ENCODE measurements around the gene PAK4.

PAK4 gene

GRCh38 chr19:39165857-39166256, 40.3 kb downstream of the PAK4 start:
- no peaks in the 10 kb centered on the region for H3K27me3 ChIP-seq (ENCODE audit: insufficient read depth, poor library complexity, severe bottlenecking)
- H3K4me1 ChIP-seq (ENCODE audit: insufficient read depth, poor library complexity, severe bottlenecking), result peaks cover 22% of the 10 kb centered on the region
- ATAC-seq (ENCODE audit: low read depth) (no peak), DNase-seq (ENCODE audit: low spot score) (no peak)
- peak overlapping the region; percentile 54 for H3K27ac ChIP-seq (ENCODE audit: poor library complexity, severe bottlenecking)
- no peaks in the 10 kb centered on the region for H3K9me3 ChIP-seq (ENCODE audit: severe bottlenecking)
- TF ChIP-seq, protein P1, sequence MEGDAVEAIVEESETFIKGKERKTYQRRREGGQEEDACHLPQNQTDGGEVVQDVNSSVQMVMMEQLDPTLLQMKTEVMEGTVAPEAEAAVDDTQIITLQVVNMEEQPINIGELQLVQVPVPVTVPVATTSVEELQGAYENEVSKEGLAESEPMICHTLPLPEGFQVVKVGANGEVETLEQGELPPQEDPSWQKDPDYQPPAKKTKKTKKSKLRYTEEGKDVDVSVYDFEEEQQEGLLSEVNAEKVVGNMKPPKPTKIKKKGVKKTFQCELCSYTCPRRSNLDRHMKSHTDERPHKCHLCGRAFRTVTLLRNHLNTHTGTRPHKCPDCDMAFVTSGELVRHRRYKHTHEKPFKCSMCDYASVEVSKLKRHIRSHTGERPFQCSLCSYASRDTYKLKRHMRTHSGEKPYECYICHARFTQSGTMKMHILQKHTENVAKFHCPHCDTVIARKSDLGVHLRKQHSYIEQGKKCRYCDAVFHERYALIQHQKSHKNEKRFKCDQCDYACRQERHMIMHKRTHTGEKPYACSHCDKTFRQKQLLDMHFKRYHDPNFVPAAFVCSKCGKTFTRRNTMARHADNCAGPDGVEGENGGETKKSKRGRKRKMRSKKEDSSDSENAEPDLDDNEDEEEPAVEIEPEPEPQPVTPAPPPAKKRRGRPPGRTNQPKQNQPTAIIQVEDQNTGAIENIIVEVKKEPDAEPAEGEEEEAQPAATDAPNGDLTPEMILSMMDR (IDR thresholded peaks at IDR 0.05; ENCODE audit: poor library complexity, severe bottlenecking), result no peak
- H3K4me3 ChIP-seq (ENCODE audit: severe bottlenecking), result no peak overlapping the region
- no peaks in the 10 kb centered on the region for H3K36me3 ChIP-seq (ENCODE audit: low read depth)

DNA sequence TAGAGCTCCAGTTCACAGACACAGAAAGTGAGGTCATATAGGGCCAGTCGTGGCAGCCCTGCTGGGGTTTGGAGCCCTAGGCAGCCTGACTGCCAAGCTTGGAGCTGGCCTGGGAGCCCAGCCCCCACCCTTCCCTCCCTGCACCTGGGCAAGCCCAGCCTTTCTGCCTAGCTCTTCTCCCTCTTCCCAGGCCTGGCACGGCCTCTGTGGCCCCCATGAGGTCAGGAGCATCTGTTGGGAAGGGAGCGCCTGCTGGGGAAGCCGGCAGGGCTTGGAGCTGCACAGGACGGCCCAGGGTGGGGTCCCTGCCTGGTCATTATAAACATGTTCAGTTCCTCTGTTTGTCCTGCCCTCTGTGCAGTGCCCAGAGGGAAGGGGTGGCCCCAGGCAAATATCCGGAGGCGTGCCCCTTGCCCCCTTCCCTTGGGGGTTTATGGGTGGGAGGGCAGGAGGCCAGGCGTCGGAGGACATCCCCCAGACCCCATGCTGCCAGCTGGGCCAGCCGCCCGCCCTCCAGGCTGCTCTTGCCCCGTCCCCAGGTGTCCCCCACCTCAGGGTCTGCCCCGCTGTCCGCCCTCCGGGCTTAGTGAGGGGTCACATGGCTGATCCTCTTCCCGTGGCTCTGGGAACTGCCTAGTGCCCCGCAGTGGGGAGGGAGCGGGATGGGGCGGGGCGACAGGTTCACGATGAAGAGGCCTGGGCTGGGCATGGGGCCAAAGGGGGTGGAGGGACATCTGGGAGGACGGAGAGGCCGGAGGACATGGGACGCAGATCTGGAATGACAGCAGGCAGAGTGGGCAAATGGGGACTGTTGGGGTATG, 41.2 kb downstream of the PAK4 start:
- Histone ChIP-seq H3K9me3 (ENCODE audit: severe bottlenecking) (no peaks in the 10 kb centered on the region), H3K4me1 (ENCODE audit: insufficient read depth, poor library complexity, severe bottlenecking) (peaks cover 17% of the 10 kb centered on the region), H3K27me3 (ENCODE audit: insufficient read depth, poor library complexity, severe bottlenecking) (no peaks in the 10 kb centered on the region), H3K36me3 (ENCODE audit: low read depth) (no peaks in the 10 kb centered on the region), H3K27ac (ENCODE audit: poor library complexity, severe bottlenecking) (peak overlapping the region; percentile 54), H3K4me3 (ENCODE audit: severe bottlenecking) (no peak overlapping the region)
- DNase-seq (ENCODE audit: low spot score) (peak; percentile 89), ATAC-seq (ENCODE audit: low read depth) (peak; percentile 70)
- TF ChIP-seq, protein P1 (IDR thresholded peaks at IDR 0.05; ENCODE audit: poor library complexity, severe bottlenecking), result no peak

DNA sequence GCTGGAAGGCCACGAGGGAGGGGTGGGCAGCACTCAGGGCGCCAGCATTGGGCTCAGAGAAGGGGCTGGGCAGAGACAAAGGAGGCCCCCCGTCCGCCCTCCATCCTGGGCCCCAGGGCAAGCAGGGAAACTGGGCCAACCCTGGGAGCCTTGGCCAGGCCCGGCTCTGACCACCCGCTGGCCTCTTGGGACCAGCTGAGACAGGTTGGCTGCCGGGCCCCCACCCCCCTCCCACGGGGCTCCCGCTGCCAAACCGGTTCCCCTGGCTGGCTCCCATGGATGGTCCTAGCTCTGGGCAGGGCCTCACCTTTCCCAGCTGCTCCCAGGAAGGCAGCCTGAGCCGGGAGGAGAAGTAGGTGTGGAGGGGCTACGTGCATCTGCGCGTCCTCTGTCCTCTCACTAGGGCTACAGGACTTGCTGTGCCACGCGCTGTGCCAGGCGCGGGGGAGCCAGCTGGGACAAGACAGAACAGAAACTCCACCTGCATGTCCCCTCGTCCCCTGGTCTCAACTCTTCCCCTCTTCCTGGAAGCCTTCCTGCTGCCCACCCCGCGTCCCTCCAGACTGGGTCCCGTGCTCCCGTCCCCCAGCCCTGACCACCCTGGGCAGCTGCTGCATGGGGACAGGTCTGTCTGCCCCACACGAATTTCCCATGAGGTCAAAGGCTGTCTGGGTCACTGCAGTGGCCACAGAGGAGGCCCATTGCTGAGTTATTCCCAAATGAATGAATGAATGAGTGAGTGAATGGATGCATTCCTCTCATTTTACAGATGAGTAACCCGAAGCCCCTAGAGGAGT, 42.1 kb downstream of the PAK4 start:
- TF ChIP-seq, protein P1 (IDR thresholded peaks at IDR 0.05; ENCODE audit: poor library complexity, severe bottlenecking), result no peak
- no peaks in the 10 kb centered on the region; the same call in 1 of the 2 replicates for H3K36me3 ChIP-seq (ENCODE audit: low read depth)
- ATAC-seq (ENCODE audit: low read depth) (peak; percentile 71), DNase-seq (ENCODE audit: low spot score) (peak; percentile 82)
- no peaks in the 10 kb centered on the region for H3K27me3 ChIP-seq (ENCODE audit: insufficient read depth, poor library complexity, severe bottlenecking)
- H3K27ac ChIP-seq (ENCODE audit: poor library complexity, severe bottlenecking), result peak overlapping the region; percentile 54
- H3K4me3 ChIP-seq (ENCODE audit: severe bottlenecking), result no peak overlapping the region
- no peaks in the 10 kb centered on the region for H3K9me3 ChIP-seq (ENCODE audit: severe bottlenecking)
- peaks cover 17% of the 10 kb centered on the region for H3K4me1 ChIP-seq (ENCODE audit: insufficient read depth, poor library complexity, severe bottlenecking)

DNA sequence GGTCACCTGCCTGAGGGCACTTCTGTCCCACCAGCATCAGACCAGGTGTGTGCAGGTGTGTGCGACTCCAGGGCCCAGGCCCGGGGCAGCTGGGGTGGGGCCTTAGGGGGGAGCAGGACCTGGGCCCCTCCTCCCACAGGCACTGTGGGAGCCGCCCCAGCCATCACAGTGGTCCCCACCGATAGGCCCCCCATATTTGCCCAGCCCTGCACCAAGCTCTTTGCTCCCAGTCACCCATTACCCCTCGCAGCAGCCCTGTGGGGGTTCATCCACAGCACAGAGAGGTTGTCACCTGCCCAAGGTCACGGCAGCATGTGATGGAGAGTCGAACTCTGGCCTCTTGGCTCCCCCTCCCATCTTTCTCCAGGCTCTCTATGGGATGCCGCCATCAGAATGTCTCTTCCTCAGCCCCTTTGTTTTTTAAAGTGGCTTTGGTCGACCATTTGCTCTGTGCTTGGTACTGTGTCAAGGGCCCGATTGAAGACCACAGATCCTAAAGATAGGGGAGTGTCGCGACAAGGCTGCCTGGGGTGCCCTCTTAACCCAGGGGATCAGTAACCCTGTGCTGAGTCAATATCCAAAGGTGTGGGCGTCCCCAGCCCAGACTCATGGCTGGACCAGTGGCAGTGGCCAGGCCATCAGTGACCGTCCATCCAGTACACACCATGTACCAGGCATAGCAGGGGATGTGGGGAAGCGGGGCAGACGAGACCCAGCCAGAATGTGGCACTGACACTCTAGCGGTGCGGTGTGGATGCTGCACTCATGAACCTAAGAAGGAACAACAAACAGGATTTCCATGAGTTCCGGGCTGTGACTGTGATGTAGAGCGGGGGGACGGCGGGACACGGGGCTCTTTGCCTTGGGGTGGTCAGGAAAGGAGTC, 42.9 kb downstream of the PAK4 start:
- no peak for DNase-seq (ENCODE audit: low spot score)
- Histone ChIP-seq H3K27ac (ENCODE audit: poor library complexity, severe bottlenecking) (no peak overlapping the region), H3K4me1 (ENCODE audit: insufficient read depth, poor library complexity, severe bottlenecking) (peaks cover 17% of the 10 kb centered on the region), H3K9me3 (ENCODE audit: severe bottlenecking) (no peaks in the 10 kb centered on the region), H3K36me3 (ENCODE audit: low read depth) (no peaks in the 10 kb centered on the region; the same call in 1 of the 2 replicates), H3K27me3 (ENCODE audit: insufficient read depth, poor library complexity, severe bottlenecking) (no peaks in the 10 kb centered on the region), H3K4me3 (ENCODE audit: severe bottlenecking) (no peak overlapping the region)
- no peak for ATAC-seq (ENCODE audit: low read depth)
- TF ChIP-seq, protein P1 (IDR thresholded peaks at IDR 0.05; ENCODE audit: poor library complexity, severe bottlenecking), result no peak

Measured in RWPE2 (cell line).